Uterus (tissue), 4 donors: ENCODE data around the gene ZFHX2. TPM values are rescaled to one million over a fixed set of nuclear protein-coding genes. Genes with fewer than 3 reads are reported as not detected.
A peak's percentile ranks its signal among the peaks of the same experiment; 100 is the strongest.
"Not testable (repeated sequence)": the region's sequence is repeated elsewhere in the genome, so short reads cannot be mapped to it uniquely, and the experiment has no call there.

Experiments
- DNase-seq, 2 donors: peaks; one replicate each; pipeline ENCODE4 v3.0.0-alpha.2; 2019 to 2020
- H3K27ac ChIP-seq, 2 donors: fragments of 200-600 bp; sonication (generic); 1 replicate in 1 of 2; 2 replicates in 1 of 2; pipeline ENCODE4 v1.5.1; 2016 to 2018
- H3K27me3 ChIP-seq, 2 donors: fragments of 200-600 bp; sonication (generic); one replicate each; pipeline ENCODE4 v1.5.1; 2018 to 2019; ENCODE audit warnings: control low read depth in 1 of 2
- H3K36me3 ChIP-seq, 2 donors: fragments of 200-600 bp; sonication (generic); one replicate each; pipeline ENCODE4 v1.5.1; 2019; ENCODE audit warnings: control low read depth in 1 of 2
- H3K4me1 ChIP-seq, 2 donors: fragments of 200-600 bp; sonication (generic); one replicate each; pipeline ENCODE4 v1.5.1; 2018 to 2019; ENCODE audit warnings: control low read depth in 1 of 2
- H3K4me3 ChIP-seq, 2 donors: fragments of 200-600 bp; sonication (generic); 1 replicate in 1 of 2; 2 replicates in 1 of 2; pipeline ENCODE4 v1.5.1; 2018 to 2019; ENCODE audit warnings: mild to moderate bottlenecking in 1 of 2
- H3K9me3 ChIP-seq, 2 donors: fragments of 200-600 bp; sonication (generic); one replicate each; pipeline ENCODE4 v1.5.1; 2019; ENCODE audit warnings: control low read depth in 1 of 2
- CTCF ChIP-seq, 4 experiments: fragments of 200-600 bp in 2 of 4; fragments of 450-650 bp in 2 of 4; sonication (generic) in 2 of 4; IDR thresholded peaks; one replicate each; pipeline ENCODE4 v1.5.1; 2016 to 2019; ENCODE audit warnings: antibody characterized with exemption in 4 of 4, mild to moderate bottlenecking in 2 of 4, moderate library complexity in 1 of 4
- POLR2A ChIP-seq, 2 donors: fragments of 450-650 bp; IDR thresholded peaks; one replicate each; pipeline ENCODE4 v1.6.1; 2016; ENCODE audit warnings: antibody characterized with exemption in 2 of 2, mild to moderate bottlenecking in 1 of 2, moderate library complexity in 1 of 2
- intact Hi-C: fragments of 100-400 bp; cut with DNase I; formaldehyde crosslinking; loops from one replicate; pipeline ENCODE4 v1.15.1; 2023; ENCODE audit warnings: low total_unique reads
- total RNA-seq, 4 donors: library from RNA; depleted of rRNA in 3 of 4; stranded (reverse); fragments of >200 nt in 3 of 4; gene quantifications; one replicate each; pipeline versions ENCODE4 v1.1.0 to v1.2.4, GENCODE V29; 2014 to 2023
- donor health status: DM: yes; HTN: yes; CAD: no.

The ZFHX2 gene
- total RNA-seq: 1 to 10 TPM in 1 of 4 donors, under 1 TPM in 1, not detected in 2; 0.35 to 1.7 TPM

GRCh38 chr14:23551266-23552028 is at the start of gene ZFHX2:
Gene ZFHX2, minus strand, starts transcription at chr14:23551765. Its CDS starts 16,440 bp downstream, at chr14:23535325.
- Histone ChIP-seq H3K4me1 (no peaks in the 10 kb centered on the region), H3K27ac (peak within 1 kb of the TSS in 1 of 2 donors; percentile 47), H3K36me3 (no peaks in the 10 kb centered on the region), H3K9me3 (no peaks in the 10 kb centered on the region), H3K4me3 (peak within 1 kb of the TSS; percentile 39 to 54), H3K27me3 (no peaks in the 10 kb centered on the region)
- intact Hi-C loops: no loop called here
- TF ChIP-seq POLR2A (IDR thresholded peaks at IDR 0.05): no peak
- no peak for TF ChIP-seq CTCF (IDR thresholded peaks at IDR 0.05)
- peak in 1 of 2 donors; percentile 50 for DNase-seq

- no peaks in the 10 kb centered on the region for H3K9me3 ChIP-seq
- no peaks in the 10 kb centered on the region for H3K4me1 ChIP-seq
- no peak overlapping the region for H3K4me3 ChIP-seq
- no peaks in the 10 kb centered on the region for H3K36me3 ChIP-seq
- DNase-seq: no peak
- no peaks in the 10 kb centered on the region for H3K27me3 ChIP-seq
- TF ChIP-seq CTCF (IDR thresholded peaks at IDR 0.05) (no peak), POLR2A (IDR thresholded peaks at IDR 0.05) (no peak)
- intact Hi-C loops: no loop called here
- no peak overlapping the region for H3K27ac ChIP-seq
Measured at GRCh38 chr14:23600806-23601205, 49.2 kb upstream of the ZFHX2 start.

DNA sequence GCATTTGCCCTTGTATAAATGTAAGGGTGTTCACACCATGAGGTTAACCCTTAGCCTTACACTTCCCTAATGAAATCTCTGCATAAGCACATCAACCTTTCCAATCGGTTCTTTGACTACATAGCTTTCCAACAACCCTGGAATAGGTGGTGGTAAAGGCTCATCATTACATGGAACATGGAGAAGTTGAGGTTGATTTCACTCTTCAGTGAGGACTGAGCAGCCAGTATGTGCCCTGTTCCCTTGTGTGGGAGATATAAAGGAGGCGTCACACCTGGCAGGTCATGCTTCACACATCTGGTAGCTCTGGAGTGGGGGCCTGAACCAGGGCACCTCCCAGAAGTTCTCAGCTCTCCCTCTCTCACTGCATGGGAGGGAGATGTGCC is 48.8 kb upstream of the ZFHX2 start:
- TF ChIP-seq CTCF (IDR thresholded peaks at IDR 0.05): no peak
- TF ChIP-seq POLR2A (IDR thresholded peaks at IDR 0.05): no peak
- H3K9me3 ChIP-seq: no peaks in the 10 kb centered on the region
- intact Hi-C loops: no loop called here
- H3K27me3 ChIP-seq: no peaks in the 10 kb centered on the region
- no peak for DNase-seq
- no peak overlapping the region for H3K27ac ChIP-seq
- H3K4me3 ChIP-seq: no peak overlapping the region
- H3K4me1 ChIP-seq: no peaks in the 10 kb centered on the region
- no peaks in the 10 kb centered on the region for H3K36me3 ChIP-seq

- H3K4me3 ChIP-seq, H3K27ac ChIP-seq, intact Hi-C loops, H3K9me3 ChIP-seq, DNase-seq, H3K27me3 ChIP-seq, H3K4me1 ChIP-seq, H3K36me3 ChIP-seq: not testable (repeated sequence)
Measured at GRCh38 chr14:23594191-23594590, 42.6 kb upstream of the ZFHX2 start.

DNA sequence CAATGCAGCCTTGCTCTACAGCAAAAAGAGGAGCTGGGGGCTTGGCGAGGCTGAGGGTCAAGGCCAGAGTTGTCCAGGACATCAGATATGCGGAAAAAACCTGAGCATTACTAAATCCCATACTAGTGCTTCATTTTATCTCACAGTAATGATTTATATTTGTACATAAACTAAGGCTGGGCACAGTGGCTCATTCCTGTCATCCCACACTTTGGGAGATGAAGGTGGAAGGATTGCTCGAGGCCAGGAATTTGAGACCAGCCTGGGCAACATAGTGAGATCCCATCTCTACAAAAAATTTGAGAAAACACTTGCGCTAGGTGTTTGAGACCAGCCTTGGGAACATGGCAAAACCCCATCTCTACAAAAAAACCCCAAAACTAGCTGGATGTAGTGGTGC is 38.6 kb upstream of the ZFHX2 start:
- Histone ChIP-seq H3K27ac (no peak overlapping the region), H3K4me1 (peaks cover 0 to 4% of the 10 kb centered on the region in 2 donors), H3K36me3 (no peaks in the 10 kb centered on the region), H3K27me3 (no peaks in the 10 kb centered on the region), H3K9me3 (no peaks in the 10 kb centered on the region), H3K4me3 (no peak overlapping the region)
- no peak for DNase-seq
- TF ChIP-seq POLR2A (IDR thresholded peaks at IDR 0.05) (no peak), CTCF (IDR thresholded peaks at IDR 0.05) (no peak)
- intact Hi-C loops: no loop called here
